ENCODE data around the gene POLR3H.

Gene POLR3H

DNA sequence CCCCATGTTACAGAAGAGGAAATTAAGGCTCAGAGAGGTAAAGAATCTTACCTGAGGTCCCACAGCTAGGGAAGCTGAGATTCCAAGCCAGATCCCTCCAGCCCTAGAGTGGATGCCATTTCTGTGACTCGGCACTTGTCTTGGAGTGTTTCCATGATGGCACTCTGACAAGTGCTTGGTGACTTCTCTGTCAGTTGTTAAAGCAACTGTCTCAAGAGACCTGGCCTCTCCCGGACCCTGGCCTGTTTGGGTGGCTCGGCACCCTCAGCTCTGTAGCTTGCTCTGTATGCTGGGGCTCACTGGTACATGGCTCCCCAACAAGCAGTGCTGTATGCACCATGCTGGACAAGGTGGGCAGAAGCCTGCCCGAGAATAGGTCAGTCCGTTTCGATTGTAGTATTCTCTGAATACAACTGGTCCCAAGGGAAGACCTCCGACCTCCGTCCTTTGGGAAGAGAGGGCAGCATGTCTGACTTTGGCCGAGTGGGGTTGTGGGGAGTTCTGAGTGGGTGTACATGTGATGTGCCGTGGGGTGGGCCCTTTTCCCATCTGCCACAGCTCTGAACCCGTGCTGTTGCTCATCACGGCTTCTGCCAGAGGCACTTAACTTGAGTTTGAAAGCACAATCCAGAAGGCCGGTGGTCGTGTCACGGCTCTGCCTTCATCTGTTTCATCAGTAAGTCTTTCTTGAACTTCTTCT is 63.0 kb downstream of the POLR3H start:
- DNase-seq: no peak
- Mint-ChIP-seq H3K27me3 (ENCODE audit: low read depth, poor library complexity) (no peaks in the 10 kb centered on the region), H3K9me3 (no peaks in the 10 kb centered on the region), H3K36me3 (ENCODE audit: low read depth) (no peaks in the 10 kb centered on the region), H3K27ac (no peak overlapping the region), H3K4me1 (peaks cover 14% of the 10 kb centered on the region), H3K4me3 (no peak overlapping the region)
- no peak for TF ChIP-seq CTCF (IDR thresholded peaks at IDR 0.05)

GRCh38 chr22:41480397-41480735 is 63.9 kb downstream of the POLR3H start:
- H3K36me3 Mint-ChIP-seq (ENCODE audit: low read depth): no peaks in the 10 kb centered on the region
- no peak overlapping the region for H3K4me3 Mint-ChIP-seq
- peaks cover 9% of the 10 kb centered on the region for H3K4me1 Mint-ChIP-seq
- H3K27me3 Mint-ChIP-seq (ENCODE audit: low read depth, poor library complexity): no peaks in the 10 kb centered on the region
- H3K27ac Mint-ChIP-seq: no peak overlapping the region
- no peak for DNase-seq
- no peaks in the 10 kb centered on the region for H3K9me3 Mint-ChIP-seq
- TF ChIP-seq CTCF (IDR thresholded peaks at IDR 0.05): no peak

GRCh38 chr22:41479671-41480396 is 64.4 kb downstream of the POLR3H start:
- H3K4me1 Mint-ChIP-seq: peaks cover 9% of the 10 kb centered on the region
- H3K27ac Mint-ChIP-seq: no peak overlapping the region
- no peaks in the 10 kb centered on the region for H3K27me3 Mint-ChIP-seq (ENCODE audit: low read depth, poor library complexity)
- H3K36me3 Mint-ChIP-seq (ENCODE audit: low read depth): no peaks in the 10 kb centered on the region
- DNase-seq: no peak
- TF ChIP-seq CTCF (IDR thresholded peaks at IDR 0.05): no peak
- no peak overlapping the region for H3K4me3 Mint-ChIP-seq
- H3K9me3 Mint-ChIP-seq: no peaks in the 10 kb centered on the region

GRCh38 chr22:41478891-41479521 is 65.3 kb downstream of the POLR3H start:
- Mint-ChIP-seq H3K9me3 (no peaks in the 10 kb centered on the region), H3K36me3 (ENCODE audit: low read depth) (no peaks in the 10 kb centered on the region), H3K27me3 (ENCODE audit: low read depth, poor library complexity) (no peaks in the 10 kb centered on the region), H3K27ac (peak overlapping the region; percentile 7), H3K4me3 (no peak overlapping the region), H3K4me1 (peaks cover 11% of the 10 kb centered on the region)
- TF ChIP-seq CTCF (IDR thresholded peaks at IDR 0.05): no peak
- DNase-seq: no peak

- no peak for DNase-seq
- Mint-ChIP-seq H3K36me3 (ENCODE audit: low read depth) (no peaks in the 10 kb centered on the region), H3K27me3 (ENCODE audit: low read depth, poor library complexity) (no peaks in the 10 kb centered on the region), H3K27ac (no peak overlapping the region), H3K9me3 (no peaks in the 10 kb centered on the region), H3K4me3 (no peak overlapping the region), H3K4me1 (peaks cover 15% of the 10 kb centered on the region)
- TF ChIP-seq CTCF (IDR thresholded peaks at IDR 0.05): no peak
Measured at GRCh38 chr22:41478473-41478872, 65.8 kb downstream of the POLR3H start.

Measured in nephron progenitor cell (in vitro differentiated cells).